HCT116 (cell line): Measurements from ENCODE around the gene GLO1. TPM values are rescaled to one million over a fixed set of nuclear protein-coding genes. Genes with fewer than 3 reads are reported as not detected.

Source experiments
- ATAC-seq: fragments of 200-7000 bp; cut with Tn5 transposase; 2 replicates; pipeline ENCODE4 v1.9.1; 2020; ENCODE audit warnings: mild to moderate bottlenecking, moderate library complexity
- BruUV-seq: library from RNA; stranded (reverse); fragments of 400-500 nt; replicated peaks from 2 replicates; lab custom pipeline; 2021; lab: Mats Ljungman, UMichigan
- CTCF ChIA-PET: fragments of 300-600 bp; sonication (Branson Sonifier 250); formaldehyde crosslinking; loops from one replicate; lab custom pipeline; 2021; ENCODE audit warnings: antibody characterized with exemption; lab: Charles Lee
- POLR2A ChIA-PET: fragments of 300-600, 350-600 bp; sonication (Branson Sonifier 250); formaldehyde crosslinking; loops from one replicate; lab custom pipeline; 2021; ENCODE audit warnings: antibody characterized with exemption; lab: Charles Lee
- RAD21 ChIA-PET, 2 experiments: fragments of 300-600 bp; sonication (Branson Sonifier 250); formaldehyde crosslinking; loops; one replicate each; lab custom pipeline; 2023; ENCODE audit warnings: low total read pairs in 2 of 2; ENCODE audit not compliant: uncharacterized antibody in 2 of 2, unreplicated experiment in 2 of 2, low non-redundant PET in 1 of 2; lab: Charles Lee
- DNase-seq: peaks from one replicate; pipeline ENCODE4 v3.0.0-alpha.2; 2010; ENCODE audit warnings: low read depth, low spot score
- H2AFZ ChIP-seq: fragments of 200-600 bp; shearing (Covaris generic), sonication (generic); 2 replicates; pipeline ENCODE4 v1.6.1; 2017; ENCODE audit warnings: low read depth, mixed run types, mixed read lengths, antibody characterized with exemption, low read length; ENCODE audit not compliant: poor library complexity, severe bottlenecking
- H3K27ac ChIP-seq: 2 replicates; pipeline ENCODE4 v1.5.1; 2012; ENCODE audit warnings: low read depth, low read length
- H3K27me3 ChIP-seq: fragments of 200-600 bp; sonication (generic); 2 replicates; pipeline ENCODE4 v1.6.1; 2016; ENCODE audit warnings: mixed run types, low read length, mixed read lengths; ENCODE audit not compliant: insufficient read depth
- H3K36me3 ChIP-seq, 2 experiments: fragments of 200-500 bp in 1 of 2; fragments of 200-600 bp in 1 of 2; sonication (Bioruptor generic) in 1 of 2; sonication (generic) in 1 of 2; 2 replicates each; pipeline versions ENCODE4 v1.5.1 to v1.6.1; 2014 to 2016; ENCODE audit warnings: low read length in 2 of 2, inconsistent platforms in 1 of 2, mixed read lengths in 1 of 2, mixed run types in 1 of 2; ENCODE audit not compliant: insufficient read depth in 2 of 2, control insufficient read depth in 1 of 2
- H3K4me1 ChIP-seq, 2 experiments: fragments of 200-600 bp in 1 of 2; sonication (generic) in 1 of 2; 2 replicates each; pipeline versions ENCODE4 v1.5.1 to v1.6.1; 2012 to 2017; ENCODE audit warnings: low read length in 2 of 2, inconsistent platforms in 1 of 2, mild to moderate bottlenecking in 1 of 2, mixed read lengths in 1 of 2, mixed run types in 1 of 2, moderate library complexity in 1 of 2; ENCODE audit not compliant: insufficient read depth in 2 of 2, control insufficient read depth in 1 of 2
- H3K4me2 ChIP-seq: fragments of 200-600 bp; sonication (generic); 2 replicates; pipeline ENCODE4 v1.6.1; 2017; ENCODE audit warnings: mixed run types, low read length, mixed read lengths
- H3K4me3 ChIP-seq, 2 experiments: fragments of 200-600 bp in 1 of 2; sonication (generic) in 1 of 2; replicated peaks in 1 of 2; 2 replicates each; pipeline ENCODE4 v1.5.1; 2011 to 2016; ENCODE audit warnings: low read length in 2 of 2, control low read depth in 1 of 2, low read depth in 1 of 2, mild to moderate bottlenecking in 1 of 2, mixed read lengths in 1 of 2, mixed run types in 1 of 2
- H3K79me2 ChIP-seq: fragments of 200-600 bp; sonication (generic); 2 replicates; pipeline ENCODE4 v1.6.1; 2017; ENCODE audit warnings: mild to moderate bottlenecking, mixed run types, low read length, moderate library complexity, mixed read lengths; ENCODE audit not compliant: insufficient read depth
- H3K9ac ChIP-seq: fragments of 200-600 bp; sonication (generic); 2 replicates; pipeline ENCODE4 v1.6.1; 2016; ENCODE audit warnings: low read length, mixed read lengths
- H3K9me2 ChIP-seq: fragments of 200-600 bp; sonication (generic), shearing (Covaris generic); 2 replicates; pipeline ENCODE4 v1.6.1; 2017; ENCODE audit warnings: mixed run types, mild to moderate bottlenecking, moderate library complexity; ENCODE audit not compliant: insufficient read depth
- H3K9me3 ChIP-seq, 2 experiments: fragments of 200-500 bp in 1 of 2; fragments of 200-600 bp in 1 of 2; sonication (Bioruptor generic) in 1 of 2; sonication (generic) in 1 of 2; 2 replicates each; pipeline ENCODE4 v1.6.1; 2014 to 2017; ENCODE audit warnings: low read length in 2 of 2, mixed read lengths in 2 of 2, inconsistent platforms in 1 of 2, low read depth in 1 of 2, mild to moderate bottlenecking in 1 of 2, mixed run types in 1 of 2, moderate library complexity in 1 of 2; ENCODE audit not compliant: control insufficient read depth in 1 of 2, insufficient read depth in 1 of 2
- H4K20me1 ChIP-seq: fragments of 200-600 bp; sonication (generic), shearing (Covaris generic); 2 replicates; pipeline ENCODE4 v1.6.1; 2017; ENCODE audit warnings: mixed run types, mild to moderate bottlenecking, moderate library complexity; ENCODE audit not compliant: insufficient read depth
- EZH2 ChIP-seq: fragments of 200-600 bp; sonication (generic); IDR thresholded peaks from 2 replicates; pipeline ENCODE4 v1.6.1; 2017; ENCODE audit warnings: antibody characterized with exemption, mixed run types
- EZH2phosphoT487 ChIP-seq: fragments of 200-600 bp; IDR thresholded peaks from 2 replicates; pipeline ENCODE4 v1.6.1; 2018; ENCODE audit warnings: antibody characterized with exemption, borderline replicate concordance
- TCF7L2 ChIP-seq: IDR thresholded peaks from 2 replicates; pipeline ENCODE4 v1.7.0; 2011; ENCODE audit warnings: borderline replicate concordance, inconsistent platforms; ENCODE audit not compliant: insufficient read depth, insufficient read length; ENCODE audit errors: extremely low read depth
- YY1 ChIP-seq: IDR thresholded peaks from 2 replicates; pipeline ENCODE4 v1.6.1; 2011; ENCODE audit warnings: low read length, low read depth, moderate library complexity, mild to moderate bottlenecking; ENCODE audit not compliant: insufficient replicate concordance; ENCODE audit errors: extremely low read depth
- ZFX ChIP-seq: fragments of 450-650 bp; IDR thresholded peaks from 2 replicates; pipeline ENCODE4 v1.6.1; 2017
- ZNF274 ChIP-seq: fragments of 200-500 bp; sonication (Bioruptor generic); IDR thresholded peaks from 2 replicates; pipeline ENCODE4 v1.6.1; 2014; ENCODE audit warnings: mild to moderate bottlenecking, low read depth, low read length, inconsistent platforms
- intact Hi-C: fragments of 100-400 bp; cut with micrococcal nuclease; formaldehyde crosslinking; loops from 2 replicates; pipeline ENCODE4 v1.10.0; 2022
- total RNA-seq: library from RNA; stranded (reverse); gene quantifications from one replicate; pipeline ENCODE4 v1.2.1, GENCODE V29; 2021; ENCODE audit not compliant: unreplicated experiment
- TF ChIP-seq, protein P1 (sequence below): IDR thresholded peaks from 2 replicates; pipeline ENCODE4 v1.6.1; 2011; ENCODE audit warnings: mild to moderate bottlenecking, low read length, moderate library complexity; ENCODE audit not compliant: insufficient replicate concordance; ENCODE audit errors: extremely low read depth
- TF ChIP-seq, protein P2 (sequence below): IDR thresholded peaks from 2 replicates; pipeline ENCODE4 v1.6.1; 2012
- TF ChIP-seq, protein P3 (sequence below), 3 experiments: fragments of 200-600 bp in 1 of 3; sonication (generic) in 1 of 3; IDR thresholded peaks in 2 of 3; conservative IDR thresholded peaks in 1 of 3; 2 replicates each; pipeline ENCODE4 v1.5.1; 2012 to 2017; ENCODE audit warnings: low read depth in 2 of 3, low read length in 2 of 3, antibody characterized with exemption in 1 of 3, borderline replicate concordance in 1 of 3, control low read depth in 1 of 3, mild to moderate bottlenecking in 1 of 3, mixed read lengths in 1 of 3, mixed run types in 1 of 3, moderate library complexity in 1 of 3; ENCODE audit not compliant: insufficient read depth in 1 of 3
- TF ChIP-seq, protein P4 (sequence below): IDR thresholded peaks from 2 replicates; pipeline ENCODE4 v1.6.1; 2012

The GLO1 gene
- total RNA-seq, 1 experiment from 2014 or later = 191 TPM

DNA sequence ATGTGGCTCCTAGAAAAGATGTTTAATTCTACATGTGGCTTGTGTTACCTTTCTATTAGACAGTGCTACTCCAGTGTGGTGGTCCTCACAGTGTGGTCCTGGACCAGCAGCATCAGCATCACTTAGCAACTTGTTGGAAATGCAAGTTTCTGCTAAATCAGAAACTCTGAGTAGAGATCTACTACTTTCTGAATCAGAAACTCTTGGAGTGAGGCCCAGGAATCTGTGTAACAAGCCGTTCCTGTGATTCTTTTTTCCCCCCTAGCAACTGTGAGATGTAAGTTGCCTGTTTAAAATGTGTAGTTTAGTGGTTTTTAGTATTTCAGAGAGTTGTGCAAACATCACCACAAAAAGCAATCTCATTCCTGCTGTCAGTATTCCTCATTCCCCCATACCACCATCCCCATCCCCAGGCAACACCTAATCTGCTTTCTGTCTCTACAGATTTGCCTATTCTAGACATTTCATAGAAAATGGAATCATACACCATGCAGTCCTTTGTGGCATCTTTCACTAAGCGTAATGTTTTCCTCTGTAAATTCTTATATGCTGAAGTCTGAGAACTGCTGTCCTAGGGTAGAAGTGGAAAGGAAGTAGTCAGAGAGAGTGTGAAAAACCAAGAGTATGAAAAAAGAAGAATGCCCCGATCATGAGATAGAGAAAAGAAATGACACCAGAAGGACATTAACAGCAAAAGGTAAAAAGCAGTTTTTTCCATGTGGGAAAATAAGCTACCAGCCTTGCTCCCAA is 44.4 kb downstream of the GLO1 start:
- Histone ChIP-seq H3K79me2 (no peaks in the 10 kb centered on the region), H3K4me1 (no peaks in the 10 kb centered on the region), H4K20me1 (no peaks in the 10 kb centered on the region), H3K9ac (no peak overlapping the region), H3K9me3 (no peaks in the 10 kb centered on the region), H3K4me3 (no peak overlapping the region), H3K27me3 (no peaks in the 10 kb centered on the region), H2AFZ (no peak overlapping the region), H3K9me2 (no peaks in the 10 kb centered on the region), H3K27ac (no peak overlapping the region), H3K4me2 (no peak overlapping the region), H3K36me3 (no peaks in the 10 kb centered on the region)
- TF ChIP-seq EZH2phosphoT487 (no peak), EZH2 (no peak), ZFX (no peak), TCF7L2 (no peak), ZNF274 (no peak), YY1 (no peak)
- TF ChIP-seq, protein P1, sequence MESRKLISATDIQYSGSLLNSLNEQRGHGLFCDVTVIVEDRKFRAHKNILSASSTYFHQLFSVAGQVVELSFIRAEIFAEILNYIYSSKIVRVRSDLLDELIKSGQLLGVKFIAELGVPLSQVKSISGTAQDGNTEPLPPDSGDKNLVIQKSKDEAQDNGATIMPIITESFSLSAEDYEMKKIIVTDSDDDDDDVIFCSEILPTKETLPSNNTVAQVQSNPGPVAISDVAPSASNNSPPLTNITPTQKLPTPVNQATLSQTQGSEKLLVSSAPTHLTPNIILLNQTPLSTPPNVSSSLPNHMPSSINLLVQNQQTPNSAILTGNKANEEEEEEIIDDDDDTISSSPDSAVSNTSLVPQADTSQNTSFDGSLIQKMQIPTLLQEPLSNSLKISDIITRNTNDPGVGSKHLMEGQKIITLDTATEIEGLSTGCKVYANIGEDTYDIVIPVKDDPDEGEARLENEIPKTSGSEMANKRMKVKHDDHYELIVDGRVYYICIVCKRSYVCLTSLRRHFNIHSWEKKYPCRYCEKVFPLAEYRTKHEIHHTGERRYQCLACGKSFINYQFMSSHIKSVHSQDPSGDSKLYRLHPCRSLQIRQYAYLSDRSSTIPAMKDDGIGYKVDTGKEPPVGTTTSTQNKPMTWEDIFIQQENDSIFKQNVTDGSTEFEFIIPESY = no peak
- TF ChIP-seq, protein P2, sequence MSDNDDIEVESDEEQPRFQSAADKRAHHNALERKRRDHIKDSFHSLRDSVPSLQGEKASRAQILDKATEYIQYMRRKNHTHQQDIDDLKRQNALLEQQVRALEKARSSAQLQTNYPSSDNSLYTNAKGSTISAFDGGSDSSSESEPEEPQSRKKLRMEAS = no peak
- TF ChIP-seq, protein P3, sequence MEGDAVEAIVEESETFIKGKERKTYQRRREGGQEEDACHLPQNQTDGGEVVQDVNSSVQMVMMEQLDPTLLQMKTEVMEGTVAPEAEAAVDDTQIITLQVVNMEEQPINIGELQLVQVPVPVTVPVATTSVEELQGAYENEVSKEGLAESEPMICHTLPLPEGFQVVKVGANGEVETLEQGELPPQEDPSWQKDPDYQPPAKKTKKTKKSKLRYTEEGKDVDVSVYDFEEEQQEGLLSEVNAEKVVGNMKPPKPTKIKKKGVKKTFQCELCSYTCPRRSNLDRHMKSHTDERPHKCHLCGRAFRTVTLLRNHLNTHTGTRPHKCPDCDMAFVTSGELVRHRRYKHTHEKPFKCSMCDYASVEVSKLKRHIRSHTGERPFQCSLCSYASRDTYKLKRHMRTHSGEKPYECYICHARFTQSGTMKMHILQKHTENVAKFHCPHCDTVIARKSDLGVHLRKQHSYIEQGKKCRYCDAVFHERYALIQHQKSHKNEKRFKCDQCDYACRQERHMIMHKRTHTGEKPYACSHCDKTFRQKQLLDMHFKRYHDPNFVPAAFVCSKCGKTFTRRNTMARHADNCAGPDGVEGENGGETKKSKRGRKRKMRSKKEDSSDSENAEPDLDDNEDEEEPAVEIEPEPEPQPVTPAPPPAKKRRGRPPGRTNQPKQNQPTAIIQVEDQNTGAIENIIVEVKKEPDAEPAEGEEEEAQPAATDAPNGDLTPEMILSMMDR (IDR thresholded peaks at IDR 0.05 in 2 of 3, conservative IDR thresholded peaks at IDR 0.05 in 1 of 3; ENCODE audit: borderline replicate concordance in 1 of 3, insufficient read depth in 1 of 3, low read depth in 2 of 3, low read length in 2 of 3) = no peak
- TF ChIP-seq, protein P4, sequence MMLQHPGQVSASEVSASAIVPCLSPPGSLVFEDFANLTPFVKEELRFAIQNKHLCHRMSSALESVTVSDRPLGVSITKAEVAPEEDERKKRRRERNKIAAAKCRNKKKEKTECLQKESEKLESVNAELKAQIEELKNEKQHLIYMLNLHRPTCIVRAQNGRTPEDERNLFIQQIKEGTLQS = no peak
- POLR2A ChIA-PET = no interaction called here
- RAD21 ChIA-PET = no interaction called here
- intact Hi-C loops = no loop called here
- BruUV-seq = no TSS peak
- CTCF ChIA-PET = no interaction called here
- no peak for DNase-seq
- no peak for ATAC-seq
